CD4-positive, alpha-beta T cell treated with Interleukin-21 for 1 hour (primary cell): ENCODE data around the gene ASIC1.
A peak's percentile ranks its signal among the peaks of the same experiment; 100 is the strongest.

Experiments
- DNase-seq: peaks from one replicate; pipeline ENCODE4 v3.0.0-alpha.2; 2020

Gene ASIC1

GRCh38 chr12:50085615-50086072 lies 28.2 kb downstream of the ASIC1 start:
- DNase-seq = no peak

GRCh38 chr12:50086148-50086547 lies 28.8 kb downstream of the ASIC1 start:
- DNase-seq = no peak

- no peak for DNase-seq
Observed at GRCh38 chr12:50087151-50087550, 29.8 kb downstream of the ASIC1 start.

- no peak for DNase-seq
Observed at GRCh38 chr12:50087995-50088394, 30.6 kb downstream of the ASIC1 start.

GRCh38 chr12:50088577-50089335 lies 31.4 kb downstream of the ASIC1 start:
- peak; percentile 75 for DNase-seq

GRCh38 chr12:50089730-50090129 lies 32.3 kb downstream of the ASIC1 start:
- DNase-seq = no peak

GRCh38 chr12:50090391-50090790 lies 33.0 kb downstream of the ASIC1 start:
- no peak for DNase-seq

- DNase-seq = no peak
Observed at GRCh38 chr12:50097952-50098351, 40.6 kb downstream of the ASIC1 start.

GRCh38 chr12:50099302-50100008 lies 42.1 kb downstream of the ASIC1 start:
- DNase-seq = no peak

- DNase-seq = no peak
Observed at GRCh38 chr12:50100561-50100960, 43.2 kb downstream of the ASIC1 start.

- no peak for DNase-seq
Observed at GRCh38 chr12:50101663-50102062, 44.3 kb downstream of the ASIC1 start.

- DNase-seq = no peak
Observed at GRCh38 chr12:50102131-50102531, 44.7 kb downstream of the ASIC1 start.

GRCh38 chr12:50102646-50103309 lies 45.4 kb downstream of the ASIC1 start:
- DNase-seq = no peak

- DNase-seq = no peak
Observed at GRCh38 chr12:50103351-50103750, 46.0 kb downstream of the ASIC1 start.

- no peak for DNase-seq
Observed at GRCh38 chr12:50103767-50104321, 46.4 kb downstream of the ASIC1 start, which contains the start of gene GPD1. GPD1 (plus strand) TSS chr12:50104008; CDS start chr12:50104051, 43 bp downstream.

GRCh38 chr12:50104417-50105366 lies 47.3 kb downstream of the ASIC1 start:
- DNase-seq = no peak

GRCh38 chr12:50105913-50106450 lies 48.6 kb downstream of the ASIC1 start:
- DNase-seq = no peak

GRCh38 chr12:50106907-50107306 lies 49.5 kb downstream of the ASIC1 start:
- DNase-seq = no peak

- DNase-seq = no peak
Observed at GRCh38 chr12:50107416-50108268, 50.2 kb downstream of the ASIC1 start.

- DNase-seq = no peak
Observed at GRCh38 chr12:50109319-50109718, 51.9 kb downstream of the ASIC1 start.
